Chondrocyte (in vitro differentiated cells): ENCODE data around the gene TAAR2. TPM values are rescaled to one million over a fixed set of nuclear protein-coding genes. Genes with fewer than 3 reads are reported as not detected.
"Not testable (repeated sequence)": the region's sequence is repeated elsewhere in the genome, so short reads cannot be mapped to it uniquely, and the experiment has no call there.

Experiments used
- DNase-seq: peaks from one replicate; pipeline ENCODE4 v3.0.0; 2021; ENCODE audit warnings: mixed read lengths, low spot score
- H3K27ac Mint-ChIP-seq: one replicate; pipeline ENCODE4 v1.8.0; 2021; ENCODE audit warnings: mild to moderate bottlenecking, moderate library complexity, mixed read lengths; ENCODE audit not compliant: unreplicated experiment
- H3K27me3 Mint-ChIP-seq: 2 replicates; pipeline ENCODE4 v1.8.0; 2021; ENCODE audit warnings: low read depth, mixed read lengths
- H3K36me3 Mint-ChIP-seq: 2 replicates; pipeline ENCODE4 v1.8.0; 2021; ENCODE audit warnings: low read depth, mixed read lengths
- H3K4me1 Mint-ChIP-seq: 2 replicates; pipeline ENCODE4 v1.8.0; 2021; ENCODE audit warnings: low read depth, mild to moderate bottlenecking, mixed read lengths
- H3K4me3 Mint-ChIP-seq: one replicate; pipeline ENCODE4 v1.8.0; 2021; ENCODE audit warnings: mild to moderate bottlenecking, moderate library complexity, mixed read lengths; ENCODE audit not compliant: unreplicated experiment
- H3K9me3 Mint-ChIP-seq: 2 replicates; pipeline ENCODE4 v1.8.0; 2021; ENCODE audit warnings: low read depth, mixed read lengths
- CTCF ChIP-seq: fragments of 200-600 bp; sonication (generic); IDR thresholded peaks from 2 replicates; pipeline ENCODE4 v1.5.0; 2021; ENCODE audit warnings: antibody characterized with exemption, mild to moderate bottlenecking, moderate library complexity
- total RNA-seq: library from RNA; stranded (reverse); gene quantifications from 3 replicates; pipeline ENCODE4 v1.2.1, GENCODE V29; 2021

Gene TAAR2
- total RNA-seq, 1 donor from 2014 or later: not detected

GRCh38 chr6:132612449-132613108 lies 11.5 kb downstream of the TAAR2 start:
- H3K27ac Mint-ChIP-seq: no peak overlapping the region
- DNase-seq: no peak
- TF ChIP-seq CTCF: no peak

DNA sequence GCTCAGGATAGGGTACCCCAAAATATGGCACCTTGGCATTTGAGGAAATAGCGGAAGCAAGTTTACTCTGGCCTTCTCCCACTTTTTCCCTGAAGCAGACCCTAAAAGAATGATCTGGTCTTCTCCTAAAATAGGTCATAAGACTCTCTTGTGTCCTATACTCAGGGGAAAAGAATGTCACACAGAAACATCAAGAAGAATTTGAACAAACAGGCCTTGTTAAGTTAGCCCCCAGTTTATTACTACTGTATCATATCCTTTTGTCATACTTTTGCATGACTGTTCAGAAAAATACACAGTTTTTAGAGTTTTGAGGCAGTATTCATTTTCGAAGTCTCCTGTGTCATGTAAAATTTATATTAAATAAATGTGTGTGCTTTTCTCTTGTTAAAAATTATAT lies 12.5 kb downstream of the TAAR2 start:
- no peaks in the 10 kb centered on the region for H3K9me3 Mint-ChIP-seq
- no peaks in the 10 kb centered on the region for H3K36me3 Mint-ChIP-seq
- no peak overlapping the region for H3K27ac Mint-ChIP-seq
- DNase-seq: no peak
- no peak overlapping the region for H3K4me3 Mint-ChIP-seq
- no peaks in the 10 kb centered on the region for H3K4me1 Mint-ChIP-seq
- TF ChIP-seq CTCF: no peak
- H3K27me3 Mint-ChIP-seq: no peaks in the 10 kb centered on the region

More at GRCh38 chr6:132612449-132613108, 11.5 kb downstream of the TAAR2 start:
- H3K9me3 Mint-ChIP-seq: no peaks in the 10 kb centered on the region
- H3K36me3 Mint-ChIP-seq: no peaks in the 10 kb centered on the region
- H3K4me3 Mint-ChIP-seq: no peak overlapping the region
- peaks cover 4% of the 10 kb centered on the region for H3K27me3 Mint-ChIP-seq
- no peaks in the 10 kb centered on the region for H3K4me1 Mint-ChIP-seq

- no peaks in the 10 kb centered on the region for H3K9me3 Mint-ChIP-seq
These were observed 16.4 kb downstream of the TAAR2 start for GRCh38 chr6:132607544-132608233.

DNA sequence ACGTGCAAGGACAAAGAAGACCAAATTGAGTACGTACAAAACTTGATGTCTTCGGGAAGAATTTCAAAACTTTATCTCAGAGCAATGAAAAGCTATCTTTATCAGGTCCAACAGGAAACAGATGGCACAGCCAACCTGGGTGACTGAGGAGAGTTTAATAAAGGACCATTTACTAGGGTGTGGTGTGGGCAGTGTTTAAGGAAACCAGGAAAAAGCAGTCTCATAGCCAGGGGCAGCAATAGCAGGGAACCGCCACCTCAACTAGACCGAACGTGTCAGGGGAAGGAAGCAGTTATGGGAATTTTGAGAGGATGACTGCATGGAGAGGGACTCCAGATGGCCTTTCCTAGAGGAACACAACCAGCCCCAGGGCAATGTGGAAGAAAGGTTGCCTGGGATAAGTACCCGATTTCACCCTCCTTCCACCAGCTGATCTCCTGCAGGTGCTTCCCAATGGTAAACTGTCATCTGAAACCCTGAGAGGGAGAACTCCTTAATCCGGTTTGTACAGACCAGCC lies 19.4 kb downstream of the TAAR2 start:
- H3K4me1 Mint-ChIP-seq: no peaks in the 10 kb centered on the region
- H3K27ac Mint-ChIP-seq: no peak overlapping the region

More at GRCh38 chr6:132607544-132608233, 16.4 kb downstream of the TAAR2 start:
- TF ChIP-seq CTCF: no peak
- Mint-ChIP-seq H3K27me3 (peaks cover 4% of the 10 kb centered on the region), H3K4me1 (no peaks in the 10 kb centered on the region), H3K4me3 (no peak overlapping the region), H3K36me3 (no peaks in the 10 kb centered on the region), H3K27ac (no peak overlapping the region)
- no peak for DNase-seq

DNA sequence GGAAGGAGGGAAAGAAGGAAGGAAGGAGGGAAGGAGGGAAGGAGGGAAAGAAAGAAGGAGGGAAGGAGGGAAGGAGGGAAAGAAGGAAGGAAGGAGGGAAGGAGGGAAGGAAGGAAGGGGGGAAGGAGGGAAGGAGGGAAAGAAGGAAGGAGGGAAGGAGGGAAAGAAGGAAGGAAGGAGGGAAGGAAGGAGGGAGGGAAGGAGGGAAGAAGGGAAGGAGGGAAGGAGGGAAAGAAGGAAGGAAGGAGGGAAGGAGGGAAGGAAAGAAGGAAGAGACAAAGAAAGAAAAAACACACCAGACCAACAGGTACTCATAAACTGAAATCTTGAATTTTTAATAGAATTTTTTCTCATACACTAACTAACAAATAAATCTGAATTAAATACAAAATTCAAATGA lies 23.2 kb downstream of the TAAR2 start:
- peaks cover 20% of the 10 kb centered on the region for H3K27me3 Mint-ChIP-seq
- not testable (repeated sequence) for H3K36me3 Mint-ChIP-seq, DNase-seq, H3K9me3 Mint-ChIP-seq, H3K4me1 Mint-ChIP-seq, H3K4me3 Mint-ChIP-seq, H3K27ac Mint-ChIP-seq

More for the DNA sequence above, 19.4 kb downstream of the TAAR2 start:
- H3K4me3 Mint-ChIP-seq: no peak overlapping the region
- H3K9me3 Mint-ChIP-seq: no peaks in the 10 kb centered on the region
- no peaks in the 10 kb centered on the region for H3K36me3 Mint-ChIP-seq
- no peak for DNase-seq
- peaks cover 10% of the 10 kb centered on the region for H3K27me3 Mint-ChIP-seq
- TF ChIP-seq CTCF: no peak
